Upper lobe of right lung (tissue), 1 donor: ENCODE data around the gene UBE2J1. TPM values are rescaled to one million over a fixed set of nuclear protein-coding genes. Genes with fewer than 3 reads are reported as not detected.
A peak's percentile ranks its signal among the peaks of the same experiment; 100 is the strongest.

ENCODE experiments used
- ATAC-seq: fragments of 200-7000 bp; cut with Tn5 transposase; one replicate; pipeline ENCODE4 v1.9.1; 2020; ENCODE audit warnings: mild to moderate bottlenecking, moderate library complexity
- DNase-seq: peaks from one replicate; pipeline ENCODE4 v3.0.0-alpha.2; 2020
- H3K27ac ChIP-seq: fragments of 200-600 bp; one replicate; pipeline ENCODE4 v1.8.0; 2022
- H3K27me3 ChIP-seq: fragments of 200-600 bp; one replicate; pipeline ENCODE4 v1.8.0; 2022; ENCODE audit warnings: mild to moderate bottlenecking
- H3K36me3 ChIP-seq: fragments of 200-600 bp; one replicate; pipeline ENCODE4 v1.8.0; 2022
- H3K4me1 ChIP-seq: fragments of 200-600 bp; one replicate; pipeline ENCODE4 v1.8.0; 2022
- H3K4me3 ChIP-seq: fragments of 200-600 bp; one replicate; pipeline ENCODE4 v1.8.0; 2022; ENCODE audit warnings: mild to moderate bottlenecking
- H3K9me3 ChIP-seq: fragments of 200-600 bp; one replicate; pipeline ENCODE4 v1.8.0; 2022
- intact Hi-C: fragments of 100-400 bp; cut with DNase I; formaldehyde crosslinking; loops from one replicate; pipeline ENCODE4 v1.11.0; 2022
- total RNA-seq: library from RNA; stranded (reverse); fragmentation: NEBNext Ultra II Directional; extraction: Animal tissue kit (Norgen Biotek cat#: 25700); gene quantifications from one replicate; pipeline ENCODE4 v1.2.1, GENCODE V29; 2021
- TF ChIP-seq, protein P1 (sequence below): fragments of 200-600 bp; IDR thresholded peaks from one replicate; pipeline ENCODE4 v1.8.0; 2022; ENCODE audit warnings: antibody characterized with exemption
- donor health status: DM: no; HTN: yes; CAD: no; lungs with severe emphysema.

UBE2J1 gene
- total RNA-seq, 1 donor from 2014 or later: 42.7 TPM

GRCh38 chr6:89321131-89321970 lies 31.2 kb downstream of the UBE2J1 start:
- Histone ChIP-seq H3K4me1 (no peaks in the 10 kb centered on the region), H3K9me3 (no peaks in the 10 kb centered on the region), H3K27me3 (no peaks in the 10 kb centered on the region), H3K36me3 (peaks cover 16% of the 10 kb centered on the region), H3K27ac (no peak overlapping the region), H3K4me3 (no peak overlapping the region)
- ATAC-seq (peak; percentile 97), DNase-seq (no peak)
- intact Hi-C loops: no loop called here
- TF ChIP-seq, protein P1, sequence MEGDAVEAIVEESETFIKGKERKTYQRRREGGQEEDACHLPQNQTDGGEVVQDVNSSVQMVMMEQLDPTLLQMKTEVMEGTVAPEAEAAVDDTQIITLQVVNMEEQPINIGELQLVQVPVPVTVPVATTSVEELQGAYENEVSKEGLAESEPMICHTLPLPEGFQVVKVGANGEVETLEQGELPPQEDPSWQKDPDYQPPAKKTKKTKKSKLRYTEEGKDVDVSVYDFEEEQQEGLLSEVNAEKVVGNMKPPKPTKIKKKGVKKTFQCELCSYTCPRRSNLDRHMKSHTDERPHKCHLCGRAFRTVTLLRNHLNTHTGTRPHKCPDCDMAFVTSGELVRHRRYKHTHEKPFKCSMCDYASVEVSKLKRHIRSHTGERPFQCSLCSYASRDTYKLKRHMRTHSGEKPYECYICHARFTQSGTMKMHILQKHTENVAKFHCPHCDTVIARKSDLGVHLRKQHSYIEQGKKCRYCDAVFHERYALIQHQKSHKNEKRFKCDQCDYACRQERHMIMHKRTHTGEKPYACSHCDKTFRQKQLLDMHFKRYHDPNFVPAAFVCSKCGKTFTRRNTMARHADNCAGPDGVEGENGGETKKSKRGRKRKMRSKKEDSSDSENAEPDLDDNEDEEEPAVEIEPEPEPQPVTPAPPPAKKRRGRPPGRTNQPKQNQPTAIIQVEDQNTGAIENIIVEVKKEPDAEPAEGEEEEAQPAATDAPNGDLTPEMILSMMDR: no peak

DNA sequence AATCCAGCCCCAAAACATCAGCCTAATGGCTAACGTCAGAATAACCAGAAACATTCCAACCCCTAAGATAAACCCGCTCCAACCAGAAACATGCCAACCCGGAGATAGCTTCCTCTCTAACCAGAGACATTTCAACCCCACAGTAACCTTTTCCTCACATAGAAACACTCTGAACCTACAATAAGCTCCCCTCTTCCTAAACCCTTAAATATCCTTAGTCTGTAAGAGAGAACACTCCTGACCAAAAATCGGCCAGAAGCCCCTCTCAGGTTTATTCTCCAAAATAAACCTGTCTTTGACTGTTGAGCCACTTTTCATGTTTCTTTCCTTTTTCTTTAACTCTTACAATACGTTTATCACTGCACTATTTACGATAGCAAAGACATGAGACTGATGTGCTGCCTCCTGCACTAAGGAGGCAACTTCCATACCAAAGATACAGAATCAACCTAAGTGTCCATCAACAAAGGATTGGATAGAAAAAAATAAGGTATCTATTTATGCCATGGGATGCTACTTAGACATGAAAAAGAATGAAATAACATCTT lies 32.4 kb downstream of the UBE2J1 start:
- H3K4me3 ChIP-seq: no peak overlapping the region
- no peaks in the 10 kb centered on the region for H3K9me3 ChIP-seq
- TF ChIP-seq, protein P1: no peak
- intact Hi-C loops: no loop called here
- DNase-seq: no peak
- no peaks in the 10 kb centered on the region for H3K4me1 ChIP-seq
- H3K27ac ChIP-seq: no peak overlapping the region
- no peaks in the 10 kb centered on the region for H3K27me3 ChIP-seq
- no peak for ATAC-seq
- peaks cover 4% of the 10 kb centered on the region for H3K36me3 ChIP-seq

GRCh38 chr6:89317067-89317466 lies 35.5 kb downstream of the UBE2J1 start:
- peaks cover 14% of the 10 kb centered on the region for H3K4me1 ChIP-seq
- intact Hi-C loops: no loop called here
- peaks cover 7% of the 10 kb centered on the region for H3K36me3 ChIP-seq
- H3K27ac ChIP-seq: no peak overlapping the region
- ATAC-seq (no peak), DNase-seq (no peak)
- no peaks in the 10 kb centered on the region for H3K9me3 ChIP-seq
- no peak overlapping the region for H3K4me3 ChIP-seq
- no peaks in the 10 kb centered on the region for H3K27me3 ChIP-seq
- TF ChIP-seq, protein P1: no peak

GRCh38 chr6:89315249-89315885 lies 37.2 kb downstream of the UBE2J1 start, which contains the start of gene GABRR2:
Gene GABRR2 (minus strand): TSS chr6:89315299. CDS start chr6:89315165, 134 bp downstream.
- no peak within 1 kb of the TSS for H3K27ac ChIP-seq
- H3K4me3 ChIP-seq: no peak within 1 kb of the TSS
- H3K36me3 ChIP-seq: peaks cover 7% of the 10 kb centered on the region
- TF ChIP-seq, protein P1: no peak
- peaks cover 20% of the 10 kb centered on the region for H3K4me1 ChIP-seq
- intact Hi-C loops: no loop called here
- H3K27me3 ChIP-seq: no peaks in the 10 kb centered on the region
- no peak for DNase-seq
- no peaks in the 10 kb centered on the region for H3K9me3 ChIP-seq
- ATAC-seq: no peak

DNA sequence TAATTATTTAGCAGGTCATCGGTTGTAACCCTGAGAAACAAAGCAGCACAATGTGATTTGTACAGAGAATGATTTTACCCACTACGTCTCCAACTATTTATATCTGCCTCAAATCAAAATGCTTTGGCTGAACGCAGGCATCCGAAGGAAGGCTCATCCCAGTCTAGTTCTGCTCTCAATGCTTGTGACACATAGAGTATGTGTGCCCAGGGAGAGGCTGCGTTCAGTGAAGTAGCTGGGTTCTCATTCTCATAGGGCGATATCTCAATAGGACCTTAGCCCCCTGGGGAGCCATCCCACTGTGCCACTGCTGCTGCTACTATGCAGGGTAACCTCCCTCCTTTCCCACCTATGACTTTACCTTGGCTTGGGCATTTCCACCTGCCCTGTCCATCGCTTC lies 37.8 kb downstream of the UBE2J1 start:
- no peak overlapping the region for H3K27ac ChIP-seq
- H3K4me1 ChIP-seq: peaks cover 20% of the 10 kb centered on the region
- no peaks in the 10 kb centered on the region for H3K27me3 ChIP-seq
- TF ChIP-seq, protein P1: no peak
- H3K4me3 ChIP-seq: no peak overlapping the region
- no peaks in the 10 kb centered on the region for H3K9me3 ChIP-seq
- peaks cover 7% of the 10 kb centered on the region for H3K36me3 ChIP-seq
- intact Hi-C loops: no loop called here
- ATAC-seq (no peak), DNase-seq (no peak)
